PC-3 (cell line): Measurements from ENCODE around the gene CGNL1.

Experiments
- CTCF ChIP-seq: fragments of 300-600 bp; sonication (generic); conservative IDR thresholded peaks from 2 replicates; pipeline ENCODE4 v1.5.1; 2017; ENCODE audit warnings: antibody characterized with exemption, low read depth, mild to moderate bottlenecking, low read length
- EZH2 ChIP-seq: fragments of 300-600 bp; sonication (generic); IDR thresholded peaks from one replicate; pipeline ENCODE4 v1.6.1; 2017; ENCODE audit warnings: antibody characterized with exemption, mild to moderate bottlenecking, low read length; ENCODE audit not compliant: unreplicated experiment
- EZH2phosphoT487 ChIP-seq: fragments of 300-600 bp; sonication (generic); IDR thresholded peaks from 2 replicates; pipeline ENCODE4 v1.6.1; 2018; ENCODE audit warnings: mild to moderate bottlenecking, antibody characterized with exemption, low read length, borderline replicate concordance

- TF ChIP-seq CTCF (no peak), EZH2 (no peak), EZH2phosphoT487 (no peak)
Measured at GRCh38 chr15:57335293-57335715, 41.0 kb upstream of the CGNL1 start.
